Measurements from ENCODE around the gene NKIRAS2.

NKIRAS2 gene

DNA sequence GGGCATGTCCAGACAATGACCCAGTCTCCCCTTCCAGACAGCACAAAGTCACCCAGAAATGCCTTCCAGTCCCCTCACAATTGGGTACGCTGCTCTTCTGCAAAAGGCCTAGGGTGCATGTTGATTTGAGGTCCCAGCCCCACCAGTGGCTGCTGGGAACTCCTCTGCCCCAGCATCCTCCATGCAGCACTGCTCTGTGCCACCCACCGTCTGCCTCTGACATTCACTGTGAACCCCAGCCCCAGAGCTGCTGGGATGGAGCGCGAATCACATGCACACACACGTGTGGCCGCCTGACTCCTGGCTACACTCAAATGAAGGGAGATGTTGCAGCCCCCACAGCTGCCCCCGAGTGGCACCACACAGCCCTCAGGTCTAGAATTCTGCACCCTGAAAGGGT lies 31.8 kb downstream of the NKIRAS2 start:
- no peak for TF ChIP-seq Cebpa-rat (IDR thresholded peaks at IDR 0.05)
- Histone ChIP-seq H3K9ac (no peak overlapping the region), H3K4me1 (peaks cover 0 to 28% (median 12%) of the 10 kb centered on the region in 10 experiments; a peak in 11 of 20 replicates), H3K9me3 (replicated peaks in 1 of 11) (no peaks in the 10 kb centered on the region), H3K36me3 (no peaks in the 10 kb centered on the region), H3K4me2 (peak overlapping the region in 1 of 11 experiments; percentile 78; a peak in 1 of 22 replicates), H3K27me3 (peaks cover 33 to 64% (median 57%) of the 10 kb centered on the region in 11 experiments), H4K20me1 (no peaks in the 10 kb centered on the region; a peak in 1 of 22 replicates), H3K27ac (no peak overlapping the region), H3K4me3 (no peak overlapping the region)

DNA sequence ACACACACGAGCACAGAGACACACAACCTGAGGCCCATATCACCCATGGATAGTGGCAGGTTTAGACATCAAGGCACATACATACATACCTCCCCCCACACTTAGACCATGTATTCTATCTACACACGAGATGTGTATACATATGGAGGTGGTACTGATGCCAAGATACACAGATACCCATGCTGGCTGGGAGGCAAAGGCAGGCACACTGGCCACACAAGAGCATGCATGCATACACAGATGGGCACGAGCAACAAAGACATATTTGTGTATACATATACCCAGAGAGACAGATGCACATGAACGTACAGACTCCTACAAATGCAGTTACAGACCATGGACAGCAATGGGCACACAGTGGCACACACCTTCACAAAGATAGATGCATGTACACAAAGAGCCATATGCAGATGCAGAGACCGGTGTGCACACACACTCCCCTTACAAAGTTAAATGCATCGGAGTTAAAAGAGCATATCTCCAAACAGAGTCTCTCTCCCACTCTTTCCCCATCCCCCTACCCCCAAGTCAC lies 32.5 kb downstream of the NKIRAS2 start:
- Histone ChIP-seq H4K20me1 (no peaks in the 10 kb centered on the region; a peak in 1 of 22 replicates), H3K36me3 (no peaks in the 10 kb centered on the region), H3K9ac (no peak overlapping the region), H3K27ac (no peak overlapping the region), H3K4me1 (peaks cover 0 to 28% (median 12%) of the 10 kb centered on the region in 10 experiments; a peak in 11 of 20 replicates), H3K4me2 (no peak overlapping the region), H3K9me3 (replicated peaks in 1 of 11) (no peaks in the 10 kb centered on the region), H3K27me3 (peaks cover 33 to 64% (median 57%) of the 10 kb centered on the region in 11 experiments), H3K4me3 (no peak overlapping the region)
- TF ChIP-seq Cebpa-rat (IDR thresholded peaks at IDR 0.05), result no peak

DNA sequence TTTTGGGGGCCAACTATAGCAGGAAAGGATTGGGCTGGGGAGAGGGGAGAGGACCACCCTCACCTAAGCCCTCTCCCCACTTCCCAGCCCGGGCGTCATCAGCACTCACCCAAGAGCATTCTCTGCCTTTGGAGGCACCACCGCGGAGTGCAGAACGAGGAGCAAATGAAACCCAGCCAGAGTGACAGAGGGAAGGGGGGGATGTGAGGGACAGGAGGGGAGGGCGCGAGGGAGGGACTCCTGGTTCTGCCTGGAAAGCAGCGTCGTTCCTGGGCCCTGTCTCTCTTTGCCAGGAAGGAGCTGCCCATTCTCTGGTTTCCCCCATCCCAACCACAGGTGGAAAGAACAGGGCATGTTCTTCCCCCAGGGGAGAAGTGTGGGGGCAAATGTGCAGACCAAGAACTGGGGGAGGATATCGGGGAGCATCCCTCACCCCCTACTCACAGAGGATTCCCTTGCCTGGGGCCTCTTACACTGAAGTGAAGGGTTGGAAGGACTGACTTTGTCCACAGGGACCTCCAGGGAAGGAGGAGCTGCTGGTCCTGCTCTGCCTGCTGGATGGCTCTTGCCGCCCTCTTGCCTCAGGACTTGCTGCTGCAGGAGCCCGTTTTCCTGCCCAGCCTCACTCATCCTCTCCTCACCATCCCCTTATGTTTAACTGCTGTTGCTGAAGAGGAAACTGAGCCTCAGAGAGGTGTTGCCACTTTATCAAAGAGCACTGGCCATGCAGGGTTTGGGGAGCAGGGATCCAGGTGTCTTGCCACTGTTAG lies 34.0 kb downstream of the NKIRAS2 start:
- Histone ChIP-seq H3K4me1 (peaks cover 0 to 34% (median 13%) of the 10 kb centered on the region in 10 experiments; a peak in 11 of 20 replicates), H4K20me1 (no peaks in the 10 kb centered on the region; a peak in 1 of 22 replicates), H3K27ac (no peak overlapping the region), H3K4me3 (no peak overlapping the region), H3K9ac (no peak overlapping the region), H3K36me3 (no peaks in the 10 kb centered on the region), H3K9me3 (replicated peaks in 1 of 11) (no peaks in the 10 kb centered on the region), H3K27me3 (peaks cover 32 to 55% (median 48%) of the 10 kb centered on the region in 11 experiments), H3K4me2 (peak overlapping the region in 4 of 11 experiments; percentile 2 to 21 (median 15); a peak in 4 of 22 replicates)
- no peak for TF ChIP-seq Cebpa-rat (IDR thresholded peaks at IDR 0.05)

DNA sequence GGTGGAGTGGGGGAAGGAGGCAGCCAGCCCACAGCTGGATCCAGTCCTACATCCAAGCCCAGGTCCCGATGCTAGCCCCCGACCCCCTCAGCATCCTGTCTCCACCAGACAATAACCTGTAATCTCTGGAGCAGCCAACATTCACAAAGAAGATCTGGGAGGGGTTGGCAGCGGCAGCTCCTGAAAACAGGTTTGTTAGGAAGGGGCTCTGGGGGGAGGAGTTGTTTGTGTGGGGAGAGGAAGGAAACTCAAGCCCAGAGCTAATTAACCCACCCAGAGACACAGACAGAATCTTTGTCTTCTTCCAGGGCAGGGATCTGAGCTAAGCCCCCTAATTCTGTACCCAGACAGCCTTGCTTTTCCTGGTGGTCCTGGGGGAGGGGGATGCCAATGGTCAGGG lies 35.1 kb downstream of the NKIRAS2 start:
- Histone ChIP-seq H3K9ac (no peak overlapping the region), H3K4me1 (peaks cover 0 to 32% (median 19%) of the 10 kb centered on the region in 10 experiments; a peak in 17 of 20 replicates), H3K36me3 (no peaks in the 10 kb centered on the region), H4K20me1 (no peaks in the 10 kb centered on the region; a peak in 1 of 22 replicates), H3K4me2 (peak overlapping the region in 5 of 11 experiments; percentile 2 to 31 (median 17); a peak in 4 of 22 replicates), H3K27ac (no peak overlapping the region), H3K9me3 (replicated peaks in 1 of 11) (no peaks in the 10 kb centered on the region), H3K27me3 (peaks cover 20 to 44% (median 36%) of the 10 kb centered on the region in 11 experiments), H3K4me3 (no peak overlapping the region)
- TF ChIP-seq Cebpa-rat (IDR thresholded peaks at IDR 0.05), result no peak

DNA sequence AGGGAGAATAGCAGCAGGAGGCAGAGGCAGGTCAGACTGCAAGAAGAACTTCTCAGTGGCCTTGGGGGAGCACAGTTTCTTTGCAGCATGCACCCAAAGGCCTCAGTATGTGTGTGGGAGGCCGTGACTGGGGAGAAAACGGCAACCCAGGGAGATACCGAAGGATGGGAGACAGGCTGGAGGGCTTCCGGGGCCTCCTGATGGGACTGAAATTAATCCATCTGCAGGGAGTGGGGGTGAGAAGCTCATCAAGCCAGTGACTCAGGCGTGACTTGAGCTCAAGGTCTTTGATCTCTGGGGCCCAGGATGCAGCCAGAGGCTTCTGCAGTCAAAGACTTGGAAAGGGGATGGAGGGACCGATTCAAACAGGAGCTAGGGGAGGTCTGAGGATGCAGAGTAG lies 35.6 kb downstream of the NKIRAS2 start:
- H3K27ac ChIP-seq, result no peak overlapping the region
- H3K4me2 ChIP-seq, result peak overlapping the region in 5 of 11 experiments; percentile 2 to 31 (median 17); a peak in 5 of 22 replicates
- H4K20me1 ChIP-seq, result no peaks in the 10 kb centered on the region; a peak in 1 of 22 replicates
- peaks cover 16 to 39% (median 32%) of the 10 kb centered on the region in 11 experiments for H3K27me3 ChIP-seq
- H3K4me1 ChIP-seq, result peaks cover 0 to 35% (median 22%) of the 10 kb centered on the region in 10 experiments; a peak in 17 of 20 replicates
- TF ChIP-seq Cebpa-rat (IDR thresholded peaks at IDR 0.05), result no peak
- no peaks in the 10 kb centered on the region for H3K36me3 ChIP-seq
- H3K4me3 ChIP-seq, result no peak overlapping the region
- H3K9me3 ChIP-seq (replicated peaks in 1 of 11), result no peaks in the 10 kb centered on the region
- no peak overlapping the region for H3K9ac ChIP-seq

DNA sequence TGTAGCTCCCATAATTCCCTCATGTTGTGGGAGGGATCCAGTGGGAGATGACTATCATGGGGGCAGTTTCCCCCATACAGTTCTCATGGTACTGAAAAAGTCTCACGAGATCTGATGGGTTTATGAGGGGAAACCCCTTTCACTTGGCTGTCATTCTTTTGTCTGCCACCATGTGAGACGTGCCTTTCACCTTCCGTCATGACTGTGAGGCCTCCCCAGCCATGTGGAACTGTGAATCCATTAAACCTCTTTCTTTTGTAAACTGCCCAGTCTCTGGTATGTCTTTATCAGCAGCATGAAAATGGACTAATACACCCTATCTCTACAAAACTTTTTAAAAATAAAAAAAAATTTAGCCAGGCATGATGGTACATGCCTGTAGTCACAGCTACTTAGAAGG lies 36.7 kb downstream of the NKIRAS2 start:
- Histone ChIP-seq H3K4me2 (no peak overlapping the region), H3K4me3 (no peak overlapping the region), H3K9me3 (replicated peaks in 1 of 11) (no peaks in the 10 kb centered on the region), H3K4me1 (peaks cover 0 to 40% (median 27%) of the 10 kb centered on the region in 10 experiments; a peak in 18 of 20 replicates), H3K36me3 (no peaks in the 10 kb centered on the region), H4K20me1 (no peaks in the 10 kb centered on the region; a peak in 1 of 22 replicates), H3K9ac (no peak overlapping the region), H3K27ac (no peak overlapping the region), H3K27me3 (peaks cover 4 to 28% (median 20%) of the 10 kb centered on the region in 11 experiments)
- no peak for TF ChIP-seq Cebpa-rat (IDR thresholded peaks at IDR 0.05)

DNA sequence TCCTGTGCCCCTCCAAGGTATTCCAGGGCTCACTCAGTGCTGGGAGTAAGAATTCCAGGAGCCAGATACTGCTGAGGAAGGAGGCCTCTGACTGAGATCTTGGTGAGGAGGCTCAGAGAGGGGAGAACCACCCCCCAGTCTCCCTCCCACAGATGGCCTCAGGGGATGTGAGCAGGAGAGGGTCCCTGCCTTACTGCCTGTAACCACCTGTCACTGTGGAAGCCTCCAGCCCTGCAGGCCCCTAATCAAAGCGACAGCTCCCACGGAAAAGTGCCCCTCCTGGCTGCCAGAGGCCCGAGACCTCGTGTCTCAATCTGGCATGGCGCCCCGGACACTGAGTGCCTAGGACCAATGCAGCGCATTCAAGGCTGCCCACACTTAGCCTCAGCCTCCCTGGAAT lies 38.2 kb downstream of the NKIRAS2 start:
- Histone ChIP-seq H3K36me3 (no peaks in the 10 kb centered on the region), H3K4me2 (no peak overlapping the region), H3K9me3 (replicated peaks in 1 of 11) (no peaks in the 10 kb centered on the region), H3K27ac (no peak overlapping the region), H3K4me1 (peaks cover 12 to 55% (median 41%) of the 10 kb centered on the region in 10 experiments), H3K4me3 (no peak overlapping the region), H3K9ac (no peak overlapping the region), H4K20me1 (no peaks in the 10 kb centered on the region; a peak in 1 of 22 replicates), H3K27me3 (peaks cover 0 to 14% (median 11%) of the 10 kb centered on the region in 11 experiments; a peak in 14 of 22 replicates)
- no peak for TF ChIP-seq Cebpa-rat (IDR thresholded peaks at IDR 0.05)

DNA sequence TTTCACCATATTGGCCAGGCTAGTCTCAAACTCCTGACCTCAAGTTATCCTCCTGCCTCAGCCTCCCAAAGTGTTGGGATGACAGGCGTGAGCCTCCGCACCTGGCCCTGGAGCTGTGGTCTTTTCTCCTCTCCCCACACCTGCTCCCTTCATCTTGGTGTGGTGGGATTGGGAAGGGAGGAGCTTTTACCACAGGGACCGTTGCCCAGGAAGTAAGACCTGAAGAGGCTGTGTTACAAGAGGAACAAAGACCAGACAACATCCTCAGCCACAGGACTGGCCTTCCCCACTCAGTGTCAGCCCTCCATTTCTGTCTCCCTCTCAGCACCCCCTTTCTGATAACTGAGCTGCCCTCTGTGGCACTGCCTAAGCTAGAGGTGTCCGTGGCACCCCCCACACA lies 39.9 kb downstream of the NKIRAS2 start:
- Histone ChIP-seq H3K4me1 (peaks cover 30 to 63% (median 55%) of the 10 kb centered on the region in 10 experiments), H3K9ac (no peak overlapping the region), H3K27ac (peak overlapping the region in 1 of 11 experiments; percentile 47; a peak in 3 of 22 replicates), H4K20me1 (no peaks in the 10 kb centered on the region), H3K36me3 (no peaks in the 10 kb centered on the region), H3K27me3 (no peaks in the 10 kb centered on the region; a peak in 1 of 22 replicates), H3K4me2 (peak overlapping the region; percentile 1 to 56 (median 46); a peak in 17 of 22 replicates), H3K4me3 (no peak overlapping the region), H3K9me3 (replicated peaks in 1 of 11) (no peaks in the 10 kb centered on the region)
- TF ChIP-seq Cebpa-rat (IDR thresholded peaks at IDR 0.05), result no peak

DNA sequence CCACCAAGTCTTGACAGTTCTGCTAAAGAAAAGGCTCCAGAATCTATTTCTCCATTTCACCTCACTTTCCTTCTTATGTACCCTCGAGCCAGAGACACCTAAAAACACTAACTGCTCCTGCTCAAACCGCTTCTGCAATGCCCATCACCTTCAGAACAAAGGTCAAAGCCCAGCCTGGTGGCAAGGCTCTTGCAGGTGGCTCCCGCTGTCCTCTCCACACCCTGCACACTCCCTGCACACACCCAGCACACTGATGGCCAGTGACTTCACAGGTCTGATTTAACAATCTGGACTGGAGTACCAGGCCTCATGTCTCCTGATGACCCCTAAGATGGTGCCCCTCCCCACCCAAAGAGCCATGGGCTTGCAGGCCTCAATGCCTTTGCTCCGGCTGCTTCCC lies 40.3 kb downstream of the NKIRAS2 start:
- peaks cover 34 to 65% (median 58%) of the 10 kb centered on the region in 10 experiments for H3K4me1 ChIP-seq
- peak overlapping the region; percentile 1 to 56 (median 46); a peak in 17 of 22 replicates for H3K4me2 ChIP-seq
- no peak overlapping the region for H3K9ac ChIP-seq
- no peaks in the 10 kb centered on the region for H3K9me3 ChIP-seq (replicated peaks in 1 of 11)
- no peak overlapping the region for H3K4me3 ChIP-seq
- peak overlapping the region in 1 of 11 experiments; percentile 47; a peak in 3 of 22 replicates for H3K27ac ChIP-seq
- no peak for TF ChIP-seq Cebpa-rat (IDR thresholded peaks at IDR 0.05)
- no peaks in the 10 kb centered on the region for H4K20me1 ChIP-seq
- H3K27me3 ChIP-seq, result no peaks in the 10 kb centered on the region
- H3K36me3 ChIP-seq, result no peaks in the 10 kb centered on the region
